ENCODE results near the gene CSAG2. TPM values are rescaled to one million over a fixed set of nuclear protein-coding genes. Genes with fewer than 3 reads are reported as not detected.
"Not testable (repeated sequence)": the region's sequence is repeated elsewhere in the genome, so short reads cannot be mapped to it uniquely, and the experiment has no call there.

The CSAG2 gene
- not detected in 2 replicates for total RNA-seq (2014; rRNA removed; shearing (Covaris generic))

- H3K27ac ChIP-seq; H3K4me1 ChIP-seq (replicated peaks); H3K36me3 ChIP-seq; H3K27me3 ChIP-seq (replicated peaks); H3K4me3 ChIP-seq; DNase-seq (ENCODE audit: low read depth in 1 of 2, low spot score in 2 of 2); H3K9me3 ChIP-seq (replicated peaks): not testable (repeated sequence)
These were observed at the start of gene CSAG2 for GRCh38 chrX:152709173-152709572. TSS of gene CSAG2 (minus strand) at chrX:152709273. CDS start at chrX:152709112, 161 bp downstream.

GRCh38 chrX:152754871-152755270, 45.8 kb upstream of the CSAG2 start:
- H3K27me3 ChIP-seq (replicated peaks); H3K4me1 ChIP-seq (replicated peaks); H3K9me3 ChIP-seq (replicated peaks); H3K4me3 ChIP-seq; H3K27ac ChIP-seq; H3K36me3 ChIP-seq; DNase-seq (ENCODE audit: low read depth in 1 of 2, low spot score in 2 of 2): not testable (repeated sequence)

- DNase-seq (ENCODE audit: low read depth in 1 of 2, low spot score in 2 of 2); H3K9me3 ChIP-seq (replicated peaks); H3K4me1 ChIP-seq (replicated peaks); H3K27ac ChIP-seq; H3K27me3 ChIP-seq (replicated peaks); H3K4me3 ChIP-seq; H3K36me3 ChIP-seq: not testable (repeated sequence)
These were observed 44.9 kb upstream of the CSAG2 start, which contains the start of gene MAGEA2 for GRCh38 chrX:152753686-152754650. TSS of gene MAGEA2 (minus strand) at chrX:152753842. CDS start at chrX:152751363, 2,479 bp downstream.

GRCh38 chrX:152738560-152738959, 29.5 kb upstream of the CSAG2 start:
- Histone ChIP-seq H3K27ac (no peak overlapping the region), H3K4me3 (no peak overlapping the region), H3K36me3 (no peaks in the 10 kb centered on the region), H3K4me1 (replicated peaks) (no peaks in the 10 kb centered on the region), H3K27me3 (replicated peaks) (no peaks in the 10 kb centered on the region), H3K9me3 (replicated peaks) (no peaks in the 10 kb centered on the region)
- no peak for DNase-seq (ENCODE audit: low read depth in 1 of 2, low spot score in 2 of 2)

GRCh38 chrX:152736528-152736927, 27.5 kb upstream of the CSAG2 start:
- H3K9me3 ChIP-seq (replicated peaks); H3K4me1 ChIP-seq (replicated peaks); H3K4me3 ChIP-seq; H3K36me3 ChIP-seq; DNase-seq (ENCODE audit: low read depth in 1 of 2, low spot score in 2 of 2); H3K27ac ChIP-seq; H3K27me3 ChIP-seq (replicated peaks): not testable (repeated sequence)

GRCh38 chrX:152735860-152736511, 26.9 kb upstream of the CSAG2 start:
- H3K27me3 ChIP-seq (replicated peaks): no peaks in the 10 kb centered on the region
- no peak overlapping the region for H3K4me3 ChIP-seq
- no peak overlapping the region for H3K27ac ChIP-seq
- H3K9me3 ChIP-seq (replicated peaks): no peaks in the 10 kb centered on the region
- no peaks in the 10 kb centered on the region for H3K4me1 ChIP-seq (replicated peaks)
- DNase-seq (ENCODE audit: low read depth in 1 of 2, low spot score in 2 of 2): no peak
- no peaks in the 10 kb centered on the region for H3K36me3 ChIP-seq

- Histone ChIP-seq H3K27me3 (replicated peaks) (no peaks in the 10 kb centered on the region), H3K36me3 (no peaks in the 10 kb centered on the region), H3K4me3 (no peak overlapping the region), H3K9me3 (replicated peaks) (no peaks in the 10 kb centered on the region), H3K27ac (no peak overlapping the region), H3K4me1 (replicated peaks) (no peaks in the 10 kb centered on the region)
- DNase-seq (ENCODE audit: low read depth in 1 of 2, low spot score in 2 of 2): no peak
These were observed 26.0 kb upstream of the CSAG2 start for GRCh38 chrX:152735101-152735500.

- H3K9me3 ChIP-seq (replicated peaks); H3K36me3 ChIP-seq; H3K4me3 ChIP-seq; H3K4me1 ChIP-seq (replicated peaks); H3K27me3 ChIP-seq (replicated peaks); H3K27ac ChIP-seq; DNase-seq (ENCODE audit: low read depth in 1 of 2, low spot score in 2 of 2): not testable (repeated sequence)
These were observed 25.2 kb upstream of the CSAG2 start for GRCh38 chrX:152734143-152734858.

GRCh38 chrX:152733261-152733975, 24.3 kb upstream of the CSAG2 start, which contains the start of the genes CSAG1 and MAGEA12:
TSS of gene CSAG1 (minus strand) at chrX:152733721. CDS start at chrX:152732460, 1,261 bp downstream.
TSS of gene MAGEA12 (plus strand) at chrX:152733757. CDS start at chrX:152736162, 2,405 bp downstream.
- Histone ChIP-seq H3K4me1 (replicated peaks) (no peaks in the 10 kb centered on the region), H3K36me3 (no peaks in the 10 kb centered on the region), H3K27me3 (replicated peaks) (no peaks in the 10 kb centered on the region), H3K4me3 (no peak within 1 kb of the TSS), H3K9me3 (replicated peaks) (no peaks in the 10 kb centered on the region), H3K27ac (no peak within 1 kb of the TSS)
- no peak for DNase-seq (ENCODE audit: low read depth in 1 of 2, low spot score in 2 of 2)

GRCh38 chrX:152725409-152725808, 16.3 kb upstream of the CSAG2 start:
- Histone ChIP-seq H3K9me3 (replicated peaks) (no peaks in the 10 kb centered on the region), H3K4me1 (replicated peaks) (no peaks in the 10 kb centered on the region), H3K4me3 (no peak overlapping the region), H3K27me3 (replicated peaks) (no peaks in the 10 kb centered on the region), H3K36me3 (no peaks in the 10 kb centered on the region), H3K27ac (no peak overlapping the region)
- no peak for DNase-seq (ENCODE audit: low read depth in 1 of 2, low spot score in 2 of 2)

- H3K4me1 ChIP-seq (replicated peaks); H3K27me3 ChIP-seq (replicated peaks); H3K27ac ChIP-seq; H3K9me3 ChIP-seq (replicated peaks); H3K4me3 ChIP-seq; DNase-seq (ENCODE audit: low read depth in 1 of 2, low spot score in 2 of 2); H3K36me3 ChIP-seq: not testable (repeated sequence)
These were observed 5.0 kb upstream of the CSAG2 start, which contains the start of gene MAGEA2B for GRCh38 chrX:152713815-152714787. TSS of gene MAGEA2B (plus strand) at chrX:152714628. CDS start at chrX:152717107, 2,479 bp downstream.

- not testable (repeated sequence) for H3K9me3 ChIP-seq (replicated peaks); DNase-seq (ENCODE audit: low read depth in 1 of 2, low spot score in 2 of 2); H3K27ac ChIP-seq; H3K4me3 ChIP-seq; H3K36me3 ChIP-seq; H3K4me1 ChIP-seq (replicated peaks); H3K27me3 ChIP-seq (replicated peaks)
These were observed 4.1 kb upstream of the CSAG2 start for GRCh38 chrX:152713195-152713594.
